Spleen (tissue), 7 donors: ENCODE measurements around the gene TXNL4B.

Experiments
- POLR2A ChIP-seq, 3 donors: fragments of 450-650 bp; IDR thresholded peaks; one replicate each; pipeline ENCODE4 v1.5.1; 2017; ENCODE audit warnings: antibody characterized with exemption in 3 of 3, mild to moderate bottlenecking in 1 of 3
- TF ChIP-seq, protein P1 (sequence below), 11 experiments: fragments of 200-600 bp in 7 of 11; fragments of 450-650 bp in 4 of 11; sonication (generic) in 4 of 11; IDR thresholded peaks in 8 of 11; conservative IDR thresholded peaks in 3 of 11; 1 replicate in 7 of 11; 2 replicates in 4 of 11; pipeline versions ENCODE4 v1.4.0 to v1.8.0; 2016 to 2021; ENCODE audit warnings: antibody characterized with exemption in 11 of 11, inconsistent platforms in 4 of 11, mild to moderate bottlenecking in 1 of 11
- donor health status: DM: no; HTN: no; CAD: no; lungs with moderate emphysema.
- donor health status: DM: no; HTN: no; CAD: no.
- donor health status: DM: no; HTN: no; CAD: no.

GRCh38 chr16:72073560-72074230, 19.7 kb downstream of the TXNL4B start:
- TF ChIP-seq, protein P1, sequence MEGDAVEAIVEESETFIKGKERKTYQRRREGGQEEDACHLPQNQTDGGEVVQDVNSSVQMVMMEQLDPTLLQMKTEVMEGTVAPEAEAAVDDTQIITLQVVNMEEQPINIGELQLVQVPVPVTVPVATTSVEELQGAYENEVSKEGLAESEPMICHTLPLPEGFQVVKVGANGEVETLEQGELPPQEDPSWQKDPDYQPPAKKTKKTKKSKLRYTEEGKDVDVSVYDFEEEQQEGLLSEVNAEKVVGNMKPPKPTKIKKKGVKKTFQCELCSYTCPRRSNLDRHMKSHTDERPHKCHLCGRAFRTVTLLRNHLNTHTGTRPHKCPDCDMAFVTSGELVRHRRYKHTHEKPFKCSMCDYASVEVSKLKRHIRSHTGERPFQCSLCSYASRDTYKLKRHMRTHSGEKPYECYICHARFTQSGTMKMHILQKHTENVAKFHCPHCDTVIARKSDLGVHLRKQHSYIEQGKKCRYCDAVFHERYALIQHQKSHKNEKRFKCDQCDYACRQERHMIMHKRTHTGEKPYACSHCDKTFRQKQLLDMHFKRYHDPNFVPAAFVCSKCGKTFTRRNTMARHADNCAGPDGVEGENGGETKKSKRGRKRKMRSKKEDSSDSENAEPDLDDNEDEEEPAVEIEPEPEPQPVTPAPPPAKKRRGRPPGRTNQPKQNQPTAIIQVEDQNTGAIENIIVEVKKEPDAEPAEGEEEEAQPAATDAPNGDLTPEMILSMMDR (IDR thresholded peaks at IDR 0.05 in 8 of 11, conservative IDR thresholded peaks at IDR 0.05 in 3 of 11), result no peak
- TF ChIP-seq POLR2A (IDR thresholded peaks at IDR 0.05), result no peak
